ENCODE results near the gene PRSS38.

DNA sequence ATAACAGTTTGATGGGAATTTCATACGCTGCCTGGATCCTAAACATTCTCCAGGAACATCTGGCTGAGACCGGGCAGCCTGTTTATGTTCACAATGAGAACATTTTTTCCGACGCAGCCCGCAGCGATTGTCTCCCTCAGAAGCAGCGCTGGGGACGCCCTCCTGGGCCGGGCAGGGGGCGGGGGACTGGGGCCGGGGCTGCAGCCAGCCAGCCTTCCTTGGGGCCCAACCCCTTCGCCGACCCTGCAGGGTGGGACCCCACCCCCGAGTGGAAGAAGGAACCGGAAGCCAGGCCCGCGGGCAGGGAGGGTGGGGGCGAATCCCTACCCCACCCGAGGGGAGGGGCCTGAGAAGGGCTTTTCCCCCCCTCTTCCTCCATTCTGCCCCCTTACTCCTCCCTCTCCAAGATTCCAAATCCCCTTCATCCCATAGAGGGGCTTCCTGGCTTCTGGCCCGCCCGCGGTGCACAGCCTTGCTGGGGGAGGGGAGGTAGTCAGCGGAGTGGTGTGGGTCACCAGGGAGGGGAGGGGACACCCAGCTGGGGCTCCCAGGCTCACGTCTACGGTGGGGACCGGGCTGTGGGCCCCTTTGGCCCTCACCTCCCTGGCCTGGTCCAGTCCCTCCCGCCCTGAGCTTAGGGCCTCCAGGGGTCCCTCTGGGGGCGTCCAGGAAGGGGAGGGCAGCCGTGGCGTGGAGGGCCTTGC, 71.7 kb downstream of the PRSS38 start:
- TF ChIP-seq, protein P1, sequence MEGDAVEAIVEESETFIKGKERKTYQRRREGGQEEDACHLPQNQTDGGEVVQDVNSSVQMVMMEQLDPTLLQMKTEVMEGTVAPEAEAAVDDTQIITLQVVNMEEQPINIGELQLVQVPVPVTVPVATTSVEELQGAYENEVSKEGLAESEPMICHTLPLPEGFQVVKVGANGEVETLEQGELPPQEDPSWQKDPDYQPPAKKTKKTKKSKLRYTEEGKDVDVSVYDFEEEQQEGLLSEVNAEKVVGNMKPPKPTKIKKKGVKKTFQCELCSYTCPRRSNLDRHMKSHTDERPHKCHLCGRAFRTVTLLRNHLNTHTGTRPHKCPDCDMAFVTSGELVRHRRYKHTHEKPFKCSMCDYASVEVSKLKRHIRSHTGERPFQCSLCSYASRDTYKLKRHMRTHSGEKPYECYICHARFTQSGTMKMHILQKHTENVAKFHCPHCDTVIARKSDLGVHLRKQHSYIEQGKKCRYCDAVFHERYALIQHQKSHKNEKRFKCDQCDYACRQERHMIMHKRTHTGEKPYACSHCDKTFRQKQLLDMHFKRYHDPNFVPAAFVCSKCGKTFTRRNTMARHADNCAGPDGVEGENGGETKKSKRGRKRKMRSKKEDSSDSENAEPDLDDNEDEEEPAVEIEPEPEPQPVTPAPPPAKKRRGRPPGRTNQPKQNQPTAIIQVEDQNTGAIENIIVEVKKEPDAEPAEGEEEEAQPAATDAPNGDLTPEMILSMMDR (IDR thresholded peaks at IDR 0.05): no peak
- no peak for TF ChIP-seq NR3C1 (IDR thresholded peaks at IDR 0.05)
- TF ChIP-seq, protein P2, sequence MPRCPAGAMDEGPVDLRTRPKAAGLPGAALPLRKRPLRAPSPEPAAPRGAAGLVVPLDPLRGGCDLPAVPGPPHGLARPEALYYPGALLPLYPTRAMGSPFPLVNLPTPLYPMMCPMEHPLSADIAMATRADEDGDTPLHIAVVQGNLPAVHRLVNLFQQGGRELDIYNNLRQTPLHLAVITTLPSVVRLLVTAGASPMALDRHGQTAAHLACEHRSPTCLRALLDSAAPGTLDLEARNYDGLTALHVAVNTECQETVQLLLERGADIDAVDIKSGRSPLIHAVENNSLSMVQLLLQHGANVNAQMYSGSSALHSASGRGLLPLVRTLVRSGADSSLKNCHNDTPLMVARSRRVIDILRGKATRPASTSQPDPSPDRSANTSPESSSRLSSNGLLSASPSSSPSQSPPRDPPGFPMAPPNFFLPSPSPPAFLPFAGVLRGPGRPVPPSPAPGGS (IDR thresholded peaks at IDR 0.05): no peak
- TF ChIP-seq SMC3 (IDR thresholded peaks at IDR 0.05): no peak
- TF ChIP-seq POLR2A (IDR thresholded peaks at IDR 0.05; ENCODE audit: low read length): no peak
- TF ChIP-seq EP300 (IDR thresholded peaks at IDR 0.05): no peak
